Measurements from ENCODE around the gene TNS3. TPM values are rescaled to one million over a fixed set of nuclear protein-coding genes. Genes with fewer than 3 reads are reported as not detected.

TNS3 gene
- total and polyA plus RNA-seq, 2 of the 13 experiments (the other 11 are each of a cell fraction or from before 2014, with no cell fraction given) = 52.9 to 55.7 TPM

- no peak for FAIRE-seq
- no peaks in the 10 kb centered on the region for H3K9me3 ChIP-seq (ENCODE audit: low read length)
- H3K27ac ChIP-seq (ENCODE audit: extremely low read length, insufficient read depth, low read length) = no peak overlapping the region
- no peaks in the 10 kb centered on the region for H3K79me2 ChIP-seq (ENCODE audit: insufficient read depth, low read length)
- H3K27me3 ChIP-seq (ENCODE audit: control insufficient read depth in 1 of 2, insufficient read depth in 2 of 2, low read length in 2 of 2) = no peaks in the 10 kb centered on the region
- DNase-seq (ENCODE audit: low spot score) = peak; percentile 7
- H4K20me1 ChIP-seq (ENCODE audit: insufficient read depth, low read length) = peaks cover 10% of the 10 kb centered on the region
- H3K36me3 ChIP-seq (replicated peaks in 1 of 2; ENCODE audit: control insufficient read depth in 1 of 2, insufficient read depth in 2 of 2, low read length in 2 of 2) = peaks cover 31 to 74% of the 10 kb centered on the region in 2 experiments
- peak; percentile 45 for ATAC-seq
- H3K9ac ChIP-seq (ENCODE audit: insufficient read depth, low read depth, low read length) = no peak overlapping the region
- no peak overlapping the region for H3K4me3 ChIP-seq (replicated peaks in 1 of 3; ENCODE audit: insufficient read depth in 1 of 3, low read depth in 2 of 3, low read length in 3 of 3)
- H2AFZ ChIP-seq (ENCODE audit: low read length) = no peak overlapping the region
- WGBS (ENCODE audit: low lambda C conversion rate) = 95% methylated on average over 2 of the region's 2 CpGs
- intact Hi-C loops (cut with micrococcal nuclease; ENCODE audit: unreplicated experiment) = no loop called here
- no peak for TF ChIP-seq PITX1 (CRISPR knock-in tag; IDR thresholded peaks at IDR 0.05)
- TF ChIP-seq SAFB2 (CRISPR knock-in tag; IDR thresholded peaks at IDR 0.05; ENCODE audit: borderline replicate concordance, low read depth) = no peak
- TF ChIP-seq NFYB (CRISPR knock-in tag; IDR thresholded peaks at IDR 0.05) = no peak
- no peak for TF ChIP-seq ZNF713 (CRISPR knock-in tag; IDR thresholded peaks at IDR 0.05)
- TF ChIP-seq ZNF343 (CRISPR knock-in tag; IDR thresholded peaks at IDR 0.05) = no peak
- TF ChIP-seq NR2C2 (CRISPR knock-in tag; IDR thresholded peaks at IDR 0.05; ENCODE audit: borderline replicate concordance) = no peak
- no peak for TF ChIP-seq ZKSCAN5 (CRISPR knock-in tag; IDR thresholded peaks at IDR 0.05)
- TF ChIP-seq MED1 (CRISPR knock-in tag; IDR thresholded peaks at IDR 0.05) = no peak
- TF ChIP-seq NR1H2 (CRISPR knock-in tag; IDR thresholded peaks at IDR 0.05; ENCODE audit: borderline replicate concordance, low read depth) = no peak
- TF ChIP-seq, protein P1, sequence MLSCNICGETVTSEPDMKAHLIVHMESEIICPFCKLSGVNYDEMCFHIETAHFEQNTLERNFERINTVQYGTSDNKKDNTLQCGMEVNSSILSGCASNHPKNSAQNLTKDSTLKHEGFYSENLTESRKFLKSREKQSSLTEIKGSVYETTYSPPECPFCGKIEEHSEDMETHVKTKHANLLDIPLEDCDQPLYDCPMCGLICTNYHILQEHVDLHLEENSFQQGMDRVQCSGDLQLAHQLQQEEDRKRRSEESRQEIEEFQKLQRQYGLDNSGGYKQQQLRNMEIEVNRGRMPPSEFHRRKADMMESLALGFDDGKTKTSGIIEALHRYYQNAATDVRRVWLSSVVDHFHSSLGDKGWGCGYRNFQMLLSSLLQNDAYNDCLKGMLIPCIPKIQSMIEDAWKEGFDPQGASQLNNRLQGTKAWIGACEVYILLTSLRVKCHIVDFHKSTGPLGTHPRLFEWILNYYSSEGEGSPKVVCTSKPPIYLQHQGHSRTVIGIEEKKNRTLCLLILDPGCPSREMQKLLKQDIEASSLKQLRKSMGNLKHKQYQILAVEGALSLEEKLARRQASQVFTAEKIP (CRISPR knock-in tag; IDR thresholded peaks at IDR 0.05; ENCODE audit: borderline replicate concordance) = no peak
- no peak for TF ChIP-seq MZF1 (CRISPR knock-in tag; IDR thresholded peaks at IDR 0.05; ENCODE audit: borderline replicate concordance)
- TF ChIP-seq ISL2 (CRISPR knock-in tag; IDR thresholded peaks at IDR 0.05) = no peak
- TF ChIP-seq TRIM24 (CRISPR knock-in tag; IDR thresholded peaks at IDR 0.05) = no peak
- TF ChIP-seq ZNF44 (CRISPR knock-in tag; IDR thresholded peaks at IDR 0.05) = no peak
- no peak for TF ChIP-seq ZNF761 (CRISPR knock-in tag; conservative IDR thresholded peaks at IDR 0.05)
- no peak for TF ChIP-seq POLR2AphosphoS5 (IDR thresholded peaks at IDR 0.05; ENCODE audit: low read depth, low read length)
- no TSS peak for BruUV-seq (replicated peaks)
- H3K4me2 ChIP-seq (ENCODE audit: low read depth, low read length) = no peak overlapping the region
- POLR2A ChIA-PET = no interaction called here
- in situ Hi-C loops (cut with HindIII; ENCODE audit: extremely low pct_ligation_motif_present, low pct_unique_long_range_greater_than_20kb) = no loop called here
- peaks cover 10% of the 10 kb centered on the region for H3K4me1 ChIP-seq (ENCODE audit: insufficient read depth, low read length)
- CTCF ChIA-PET (ENCODE audit: low intra/inter-chr PET ratio, low total read pairs) = no interaction called here
Measured at GRCh38 chr7:47326220-47326619, 255.7 kb downstream of the TNS3 start.

Measured in HepG2 (cell line).